CD4-positive, alpha-beta T cell treated with Interleukin-2 at 100 ng/mL for 4 hours (primary cell): Measurements from ENCODE around the gene PCDHB3.
"Not testable (repeated sequence)": the region's sequence is repeated elsewhere in the genome, so short reads cannot be mapped to it uniquely, and the experiment has no call there.

ENCODE experiments used
- DNase-seq: peaks from one replicate; pipeline ENCODE4 v3.0.0-alpha.2; 2020; ENCODE audit warnings: low spot score

PCDHB3 gene

DNA sequence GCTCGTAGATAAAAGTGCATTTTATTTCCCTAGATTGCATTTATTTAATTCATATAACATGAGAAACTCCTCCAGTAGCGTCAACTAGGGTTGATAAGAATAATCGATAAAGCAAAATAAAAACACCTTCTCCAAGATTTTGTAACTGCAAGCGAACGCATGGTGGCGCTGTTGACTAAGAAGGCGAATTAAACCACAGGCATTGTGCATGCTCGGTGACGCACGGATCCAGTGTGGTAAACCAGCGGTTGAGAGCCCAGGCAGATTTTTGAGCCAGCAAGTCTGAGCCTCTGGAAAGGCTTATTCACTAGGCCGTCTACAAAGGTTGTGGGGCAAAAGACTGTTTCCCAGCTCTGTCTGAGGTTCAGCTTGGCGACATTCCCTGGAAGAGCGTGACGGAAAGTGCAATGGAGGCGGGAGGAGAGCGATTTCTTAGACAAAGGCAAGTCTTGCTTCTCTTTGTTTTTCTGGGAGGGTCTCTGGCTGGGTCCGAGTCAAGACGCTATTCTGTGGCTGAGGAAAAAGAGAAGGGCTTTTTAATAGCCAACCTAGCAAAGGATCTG, at the start of gene PCDHB3:
Gene PCDHB3, plus strand, starts transcription at position 231 of the 563 bp plus-strand sequence. Its CDS starts 177 bp downstream, at position 408.
- DNase-seq = no peak

DNA sequence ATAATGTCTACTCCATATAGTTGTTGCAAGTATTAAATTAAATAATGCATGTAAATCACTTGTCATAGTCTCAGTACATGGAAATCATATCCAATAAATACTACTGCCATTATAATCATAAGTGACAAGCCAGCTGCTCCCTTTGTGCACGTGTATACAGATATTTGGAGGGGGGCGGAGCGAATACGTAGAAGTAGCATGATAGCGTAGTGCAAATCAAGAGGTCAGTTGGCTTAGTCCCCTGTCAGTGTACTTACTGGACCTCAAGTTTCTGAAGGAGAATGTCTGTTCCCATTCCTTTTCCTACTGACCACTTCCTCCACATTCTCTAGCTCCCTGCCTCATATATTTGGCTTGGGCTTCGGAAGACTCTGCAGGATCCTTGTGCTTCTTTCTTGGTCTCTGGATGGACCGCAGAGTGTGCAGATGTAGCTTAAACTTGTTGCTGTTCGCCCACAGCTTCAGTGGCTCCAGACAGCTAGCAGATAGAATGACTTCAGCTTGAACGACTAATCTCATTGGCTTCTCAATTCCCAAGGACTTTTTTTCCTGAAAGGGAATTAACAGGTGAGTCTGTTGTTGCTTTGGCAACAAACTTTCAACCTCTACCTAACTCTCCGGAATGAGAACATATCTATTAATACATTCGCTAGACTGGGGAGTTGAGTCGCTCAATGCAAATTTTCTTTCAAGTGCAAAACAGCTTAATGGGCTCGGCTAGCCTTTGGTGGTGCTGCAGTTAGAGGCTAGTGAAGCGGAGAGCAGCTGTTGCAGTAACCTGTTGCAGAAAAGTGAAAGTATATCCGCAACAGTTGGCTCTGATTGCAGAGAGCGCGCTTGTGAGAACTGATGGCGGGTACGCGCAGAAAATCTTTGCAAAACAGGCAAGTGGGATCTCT, 49.4 kb upstream of the PCDHB3 start, which contains the start of gene PCDHB1:
Gene PCDHB1, plus strand, starts transcription at position 753 of the 899 bp plus-strand sequence. Its CDS starts 97 bp downstream, at position 850.
- DNase-seq = no peak

DNA sequence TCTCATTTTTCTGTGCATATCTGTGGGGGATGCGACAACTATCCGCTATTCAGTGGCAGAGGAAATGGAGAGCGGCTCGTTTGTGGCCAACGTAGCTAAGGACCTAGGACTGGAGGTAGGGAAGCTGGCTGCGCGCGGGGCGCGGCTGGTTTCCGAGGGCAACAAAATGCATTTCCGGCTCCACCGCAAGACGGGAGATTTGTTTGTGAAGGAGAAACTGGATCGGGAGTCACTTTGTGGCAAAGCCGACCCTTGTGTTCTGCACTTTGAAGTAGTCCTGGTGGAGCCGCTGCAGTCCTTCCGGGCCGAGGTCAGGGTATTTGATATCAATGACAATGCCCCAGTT, 48.8 kb upstream of the PCDHB3 start:
- no peak for DNase-seq

DNA sequence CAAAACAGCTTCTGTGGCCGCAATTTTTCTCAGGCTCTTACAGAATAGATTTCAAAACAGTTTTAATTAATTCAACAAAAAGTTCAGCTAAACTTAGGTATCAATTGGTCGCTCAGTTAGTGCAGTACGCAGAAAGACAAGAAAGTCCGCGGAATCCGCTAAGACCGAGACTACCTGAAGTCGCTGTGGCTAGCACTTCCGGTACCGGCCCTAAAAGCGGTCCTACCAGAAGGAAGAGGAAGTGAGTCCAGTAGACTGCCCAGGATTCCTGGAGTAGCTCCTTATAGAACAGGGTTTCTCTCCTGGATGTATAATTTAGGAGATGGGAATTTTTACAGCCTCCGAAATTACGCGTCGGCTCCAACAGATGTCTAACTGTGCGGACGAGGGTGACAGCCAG, 22.4 kb upstream of the PCDHB3 start:
- no peak for DNase-seq

DNA sequence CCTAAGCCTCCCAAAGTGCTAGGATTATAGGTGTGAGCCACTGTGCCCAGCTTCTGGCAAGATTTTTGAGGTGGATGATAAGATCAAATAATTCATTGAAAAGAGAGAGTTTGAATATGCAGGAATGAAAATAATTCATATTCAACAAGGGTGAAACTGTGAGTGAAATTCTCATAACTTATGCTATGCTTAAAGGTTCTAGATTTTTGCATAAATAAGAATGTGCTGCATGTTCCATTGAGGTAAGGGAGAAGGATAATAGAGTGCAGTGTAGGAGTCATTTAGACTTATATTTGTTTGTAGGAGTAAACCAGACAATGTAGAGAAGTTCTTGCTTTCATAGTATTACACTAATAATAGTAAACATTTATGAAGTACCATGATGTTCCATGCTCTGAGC, 18.0 kb upstream of the PCDHB3 start:
- DNase-seq = no peak

DNA sequence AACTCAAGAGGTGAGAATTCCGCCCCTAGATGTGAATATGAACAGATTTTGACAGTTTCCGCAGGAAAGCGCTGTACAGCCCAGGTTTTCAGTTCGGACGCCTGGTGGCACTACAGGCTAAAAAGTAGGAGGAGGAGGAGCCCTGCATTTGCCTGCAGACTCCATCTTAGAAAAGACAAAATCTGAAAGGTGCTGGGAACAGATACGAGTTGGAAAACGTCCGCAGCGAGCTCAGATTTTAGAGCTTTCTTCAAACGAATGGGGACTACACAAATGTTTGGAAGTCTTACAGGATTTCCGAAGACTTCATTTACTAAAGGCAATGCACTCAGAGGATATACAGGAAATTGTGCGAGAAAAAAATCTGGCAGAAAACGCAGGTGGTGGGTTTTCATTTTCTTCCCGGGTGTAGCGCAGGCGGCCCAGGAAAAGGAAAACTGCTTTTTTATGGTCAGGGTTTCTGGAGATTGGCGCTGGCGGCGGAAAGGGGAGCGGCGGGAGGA, 15.7 kb upstream of the PCDHB3 start:
- DNase-seq = peak; percentile 38

DNA sequence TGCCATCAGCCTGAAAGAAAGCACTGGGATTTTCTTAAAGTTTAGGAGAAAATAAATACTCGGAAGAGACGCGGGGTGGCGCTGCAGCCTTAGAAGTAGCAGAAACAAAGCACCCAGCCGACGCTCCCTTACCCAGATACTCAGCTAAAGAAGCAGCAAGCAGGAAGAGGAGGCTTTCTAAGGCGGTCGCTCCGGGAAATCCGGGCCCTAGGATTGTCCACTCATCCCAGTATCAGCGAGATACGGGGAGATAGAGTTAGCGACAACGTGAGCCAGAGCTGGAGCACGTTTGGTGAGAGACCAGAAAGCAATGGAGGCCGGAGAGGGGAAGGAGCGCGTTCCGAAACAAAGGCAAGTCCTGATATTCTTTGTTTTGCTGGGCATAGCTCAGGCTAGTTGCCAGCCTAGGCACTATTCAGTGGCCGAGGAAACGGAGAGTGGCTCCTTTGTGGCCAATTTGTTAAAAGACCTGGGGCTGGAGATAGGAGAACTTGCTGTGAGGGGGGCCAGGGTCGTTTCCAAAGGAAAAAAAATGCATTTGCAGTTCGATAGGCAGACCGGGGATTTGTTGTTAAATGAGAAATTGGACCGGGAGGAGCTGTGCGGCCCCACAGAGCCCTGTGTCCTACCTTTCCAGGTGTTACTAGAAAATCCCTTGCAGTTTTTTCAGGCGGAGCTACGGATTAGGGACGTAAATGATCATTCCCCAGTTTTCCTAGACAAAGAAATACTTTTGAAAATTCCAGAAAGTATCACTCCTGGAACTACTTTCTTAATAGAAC, 5.6 kb upstream of the PCDHB3 start, which contains the start of gene PCDHB2:
Gene PCDHB2, plus strand, starts transcription at position 135 of the 782 bp plus-strand sequence. Its CDS starts 176 bp downstream, at position 311.
- DNase-seq = no peak

DNA sequence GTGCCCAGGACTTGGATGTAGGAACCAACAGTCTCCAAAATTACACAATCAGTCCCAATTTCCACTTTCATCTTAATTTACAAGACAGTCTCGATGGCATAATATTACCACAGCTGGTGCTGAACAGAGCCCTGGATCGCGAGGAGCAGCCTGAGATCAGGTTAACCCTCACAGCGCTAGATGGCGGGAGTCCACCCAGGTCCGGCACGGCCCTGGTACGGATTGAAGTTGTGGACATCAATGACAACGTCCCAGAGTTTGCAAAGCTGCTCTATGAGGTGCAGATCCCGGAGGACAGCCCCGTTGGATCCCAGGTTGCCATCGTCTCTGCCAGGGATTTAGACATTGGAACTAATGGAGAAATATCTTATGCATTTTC, 5.0 kb upstream of the PCDHB3 start:
- DNase-seq = no peak

DNA sequence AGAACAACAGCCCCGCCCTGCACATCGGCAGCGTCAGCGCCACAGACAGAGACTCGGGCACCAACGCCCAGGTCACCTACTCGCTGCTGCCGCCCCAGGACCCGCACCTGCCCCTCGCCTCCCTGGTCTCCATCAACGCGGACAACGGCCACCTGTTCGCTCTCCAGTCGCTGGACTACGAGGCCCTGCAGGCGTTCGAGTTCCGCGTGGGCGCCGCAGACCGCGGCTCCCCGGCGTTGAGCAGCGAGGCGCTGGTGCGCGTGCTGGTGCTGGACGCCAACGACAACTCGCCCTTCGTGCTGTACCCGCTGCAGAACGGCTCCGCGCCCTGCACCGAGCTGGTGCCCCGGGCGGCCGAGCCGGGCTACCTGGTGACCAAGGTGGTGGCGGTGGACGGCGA, 4.1 kb upstream of the PCDHB3 start:
- DNase-seq = not testable (repeated sequence)

DNA sequence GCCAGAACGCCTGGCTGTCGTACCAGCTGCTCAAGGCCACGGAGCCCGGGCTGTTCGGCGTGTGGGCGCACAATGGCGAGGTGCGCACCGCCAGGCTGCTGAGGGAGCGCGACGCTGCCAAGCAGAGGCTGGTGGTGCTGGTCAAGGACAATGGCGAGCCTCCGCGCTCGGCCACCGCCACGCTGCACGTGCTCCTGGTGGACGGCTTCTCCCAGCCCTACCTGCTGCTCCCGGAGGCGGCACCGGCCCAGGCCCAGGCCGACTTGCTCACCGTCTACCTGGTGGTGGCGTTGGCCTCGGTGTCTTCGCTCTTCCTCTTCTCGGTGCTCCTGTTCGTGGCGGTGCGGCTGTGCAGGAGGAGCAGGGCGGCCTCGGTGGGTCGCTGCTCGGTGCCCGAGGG, 3.7 kb upstream of the PCDHB3 start:
- not testable (repeated sequence) for DNase-seq

DNA sequence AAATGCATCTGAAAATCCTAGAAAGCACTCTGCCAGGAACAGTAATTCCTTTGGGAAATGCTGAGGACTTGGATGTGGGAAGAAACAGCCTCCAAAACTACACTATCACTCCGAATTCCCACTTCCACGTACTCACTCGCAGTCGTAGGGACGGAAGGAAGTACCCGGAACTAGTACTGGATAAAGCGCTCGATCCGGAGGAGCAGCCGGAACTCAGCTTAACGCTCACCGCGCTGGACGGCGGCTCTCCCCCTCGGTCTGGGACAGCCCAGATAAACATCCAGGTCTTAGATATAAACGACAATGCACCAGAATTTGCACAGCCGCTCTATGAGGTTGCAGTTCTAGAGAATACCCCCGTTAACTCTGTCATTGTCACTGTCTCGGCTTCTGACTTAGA, 786 bp downstream of the PCDHB3 start:
- no peak for DNase-seq

DNA sequence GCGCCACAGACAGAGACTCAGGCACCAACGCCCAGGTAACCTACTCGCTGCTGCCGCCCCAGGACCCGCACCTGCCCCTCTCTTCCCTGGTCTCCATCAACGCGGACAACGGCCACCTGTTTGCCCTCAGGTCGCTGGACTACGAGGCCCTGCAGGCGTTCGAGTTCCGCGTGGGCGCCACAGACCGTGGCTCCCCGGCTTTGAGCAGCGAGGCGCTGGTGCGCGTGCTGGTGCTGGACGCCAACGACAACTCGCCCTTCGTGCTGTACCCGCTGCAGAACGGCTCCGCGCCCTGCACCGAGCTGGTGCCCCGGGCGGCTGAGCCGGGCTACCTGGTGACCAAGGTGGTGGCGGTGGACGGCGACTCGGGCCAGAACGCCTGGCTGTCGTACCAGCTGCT, 1.8 kb downstream of the PCDHB3 start:
- not testable (repeated sequence) for DNase-seq

DNA sequence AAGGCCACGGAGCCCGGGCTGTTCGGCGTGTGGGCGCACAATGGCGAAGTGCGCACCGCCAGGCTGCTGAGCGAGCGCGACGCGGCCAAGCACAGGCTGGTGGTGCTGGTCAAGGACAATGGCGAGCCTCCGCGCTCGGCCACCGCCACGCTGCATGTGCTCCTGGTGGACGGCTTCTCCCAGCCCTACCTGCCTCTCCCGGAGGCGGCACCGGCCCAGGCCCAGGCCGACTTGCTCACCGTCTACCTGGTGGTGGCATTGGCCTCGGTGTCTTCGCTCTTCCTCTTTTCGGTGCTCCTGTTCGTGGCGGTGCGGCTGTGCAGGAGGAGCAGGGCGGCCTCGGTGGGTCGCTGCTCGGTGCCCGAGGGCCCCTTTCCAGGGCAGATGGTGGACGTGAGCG, 2.2 kb downstream of the PCDHB3 start:
- DNase-seq = not testable (repeated sequence)

DNA sequence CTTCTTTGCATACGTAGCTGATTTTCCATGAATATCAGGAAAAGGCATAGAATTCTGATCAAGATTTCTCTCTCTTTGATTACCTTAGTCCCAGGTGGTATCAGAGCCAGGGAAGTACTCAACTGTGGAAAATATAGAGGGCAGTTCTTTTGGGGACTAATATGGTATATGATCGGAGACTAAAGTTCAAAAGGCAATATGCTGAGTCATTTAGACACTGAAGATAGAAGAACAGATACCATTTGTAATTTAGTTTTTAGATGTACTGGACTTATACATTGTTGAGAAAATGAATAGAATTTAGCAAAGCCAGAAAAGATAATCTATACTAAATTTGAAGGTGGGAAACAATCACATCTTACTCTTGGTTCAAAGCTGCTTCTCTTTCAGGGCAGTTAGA, 5.1 kb downstream of the PCDHB3 start:
- DNase-seq = no peak

DNA sequence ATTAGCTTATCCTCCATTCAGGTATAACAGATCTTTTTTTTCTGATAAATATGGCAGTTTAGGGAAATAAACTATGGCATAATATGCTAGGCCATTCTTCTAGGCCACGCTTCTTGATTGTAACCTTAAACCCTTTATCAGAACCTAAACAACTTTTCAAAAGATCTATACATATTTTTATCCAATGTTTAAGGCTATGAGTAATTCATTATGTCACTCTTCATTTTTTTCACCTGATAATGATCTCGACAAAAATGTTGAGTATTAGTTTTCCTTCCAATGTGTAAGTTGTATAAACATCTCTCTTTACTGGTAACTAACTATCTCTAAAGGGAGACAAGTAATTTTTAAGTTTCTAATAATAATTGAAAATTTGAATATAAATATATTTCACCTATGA, 19.0 kb downstream of the PCDHB3 start:
- no peak for DNase-seq

DNA sequence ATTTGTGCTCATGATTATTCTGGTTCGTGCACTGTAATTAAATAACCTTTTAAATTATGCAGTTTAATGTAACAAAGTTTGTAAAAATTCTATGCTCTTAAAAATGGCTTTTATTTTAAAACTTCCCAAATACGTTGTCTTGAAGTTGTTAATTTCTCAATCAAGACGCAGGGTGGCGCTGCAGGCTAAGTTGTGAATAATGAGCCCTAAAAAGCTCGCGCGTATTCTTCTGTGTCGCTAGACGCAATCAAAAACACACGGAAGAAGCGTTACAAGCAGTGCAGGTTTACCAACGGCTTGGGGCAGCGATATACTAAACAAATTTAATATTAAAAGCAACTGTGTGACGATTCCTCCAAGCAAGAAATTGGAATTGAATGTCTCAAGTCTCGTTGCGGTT, 21.3 kb downstream of the PCDHB3 start, which contains the start of gene PCDHB4:
Gene PCDHB4, plus strand, starts transcription at position 256 of the 400 bp plus-strand sequence. CDS start 181 bp downstream, outside the sequence.
- no peak for DNase-seq

DNA sequence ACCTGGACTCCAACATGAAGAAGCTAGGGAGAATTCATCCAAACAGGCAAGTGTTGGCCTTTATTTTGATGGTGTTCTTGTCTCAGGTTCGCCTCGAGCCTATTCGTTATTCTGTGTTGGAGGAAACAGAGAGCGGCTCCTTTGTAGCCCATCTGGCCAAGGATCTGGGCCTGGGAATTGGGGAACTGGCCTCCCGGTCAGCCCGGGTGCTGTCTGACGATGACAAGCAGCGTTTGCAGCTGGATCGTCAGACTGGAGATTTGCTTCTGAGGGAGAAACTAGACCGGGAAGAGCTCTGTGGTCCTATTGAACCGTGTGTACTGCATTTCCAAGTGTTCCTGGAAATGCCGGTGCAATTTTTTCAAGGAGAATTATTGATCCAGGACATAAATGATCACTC, 21.7 kb downstream of the PCDHB3 start:
- no peak for DNase-seq

DNA sequence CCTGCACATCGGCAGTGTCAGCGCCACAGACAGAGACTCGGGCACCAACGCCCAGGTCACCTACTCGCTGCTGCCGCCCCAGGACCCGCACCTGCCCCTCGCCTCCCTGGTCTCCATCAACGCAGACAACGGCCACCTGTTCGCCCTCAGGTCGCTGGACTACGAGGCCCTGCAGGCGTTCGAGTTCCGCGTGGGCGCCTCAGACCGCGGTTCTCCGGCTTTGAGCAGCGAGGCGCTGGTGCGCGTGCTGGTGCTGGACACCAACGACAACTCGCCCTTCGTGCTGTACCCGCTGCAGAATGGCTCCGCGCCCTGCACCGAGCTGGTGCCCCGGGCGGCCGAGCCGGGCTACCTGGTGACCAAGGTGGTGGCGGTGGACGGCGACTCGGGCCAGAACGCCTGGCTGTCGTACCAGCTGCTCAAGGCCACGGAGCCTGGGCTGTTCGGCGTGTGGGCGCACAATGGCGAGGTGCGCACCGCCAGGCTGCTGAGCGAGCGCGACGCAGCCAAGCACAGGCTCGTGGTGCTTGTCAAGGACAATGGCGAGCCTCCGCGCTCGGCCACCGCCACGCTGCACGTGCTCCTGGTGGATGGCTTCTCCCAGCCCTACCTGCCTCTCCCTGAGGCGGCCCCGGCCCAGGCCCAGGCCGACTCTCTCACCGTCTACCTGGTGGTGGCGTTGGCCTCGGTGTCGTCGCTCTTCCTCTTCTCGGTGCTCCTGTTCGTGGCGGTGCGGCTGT, 23.3 kb downstream of the PCDHB3 start:
- not testable (repeated sequence) for DNase-seq

DNA sequence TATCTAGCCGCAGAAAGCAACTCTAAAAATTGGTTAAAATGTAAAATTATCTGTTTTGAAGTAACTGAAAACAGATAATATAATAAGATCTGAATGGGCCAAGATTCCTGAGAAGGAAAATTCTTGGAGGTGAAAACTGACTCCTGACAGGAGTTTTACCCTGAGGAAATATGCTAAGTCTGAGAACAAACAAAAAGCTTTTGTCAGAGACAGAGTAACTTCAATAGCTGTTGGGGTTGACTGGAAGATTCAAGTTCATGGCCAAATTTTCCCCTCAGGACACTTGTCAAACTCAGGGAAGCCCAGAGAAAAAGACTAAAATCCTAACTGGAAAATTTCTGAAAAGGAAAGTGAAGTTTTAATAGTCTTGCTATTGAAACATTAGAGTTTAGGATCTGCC, 27.0 kb downstream of the PCDHB3 start:
- DNase-seq = no peak

DNA sequence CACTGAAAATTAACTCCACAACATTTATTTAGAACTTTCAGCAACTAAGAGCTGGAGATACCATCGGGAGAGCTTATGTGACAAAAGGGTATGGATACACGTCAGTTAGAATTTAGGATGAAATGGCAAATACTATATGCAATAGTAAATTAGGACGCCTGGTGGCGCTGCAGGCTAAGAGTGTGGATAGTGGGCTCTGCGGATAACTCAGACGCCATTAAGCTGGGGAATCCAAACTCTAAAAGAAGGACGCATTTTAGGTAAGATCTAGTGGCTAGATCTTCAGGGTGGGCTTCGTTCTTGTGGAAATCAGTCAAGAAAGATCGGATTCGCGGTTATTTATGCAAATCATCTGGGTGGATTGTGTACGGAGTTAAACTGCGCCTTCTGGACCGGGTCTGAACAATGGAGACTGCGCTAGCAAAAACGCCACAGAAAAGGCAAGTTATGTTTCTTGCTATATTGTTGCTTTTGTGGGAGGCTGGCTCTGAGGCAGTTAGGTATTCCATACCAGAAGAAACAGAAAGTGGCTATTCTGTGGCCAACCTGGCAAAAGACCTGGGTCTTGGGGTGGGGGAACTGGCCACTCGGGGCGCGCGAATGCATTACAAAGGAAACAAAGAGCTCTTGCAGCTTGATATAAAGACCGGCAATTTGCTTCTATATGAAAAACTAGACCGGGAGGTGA, 34.9 kb downstream of the PCDHB3 start, which contains the start of gene PCDHB5:
Gene PCDHB5, plus strand, starts transcription at position 177 of the 688 bp plus-strand sequence. Its CDS starts 229 bp downstream, at position 406.
- DNase-seq = no peak
